A549 (cell line): ENCODE results near the gene DTNA.

Experiments used
- BHLHE40 ChIP-seq: IDR thresholded peaks from 2 replicates; pipeline ENCODE4 v1.6.1; 2012; ENCODE audit warnings: low read depth, low read length, inconsistent platforms
- EHMT2 ChIP-seq: fragments of 200-600 bp; sonication (generic); IDR thresholded peaks from 2 replicates; pipeline ENCODE4 v1.6.1; 2016; ENCODE audit warnings: antibody characterized with exemption, low read depth, mild to moderate bottlenecking, moderate library complexity
- MAX ChIP-seq: IDR thresholded peaks from 2 replicates; pipeline ENCODE4 v1.6.1; 2012
- PBX3 ChIP-seq: IDR thresholded peaks from 2 replicates; pipeline ENCODE4 v1.6.1; 2012
- POLR2A ChIP-seq: IDR thresholded peaks from 2 replicates; pipeline ENCODE4 v1.6.1; 2012; ENCODE audit warnings: mild to moderate bottlenecking, low read length
- SMC3 ChIP-seq: fragments of >200 bp; sonication (Bioruptor Twin); formaldehyde crosslinking; IDR thresholded peaks from 3 replicates; pipeline ENCODE4 v1.6.1; 2018; ENCODE audit warnings: inconsistent platforms
- ZNF302 ChIP-seq: fragments of 250-450 bp; sonication (Bioruptor Pico); IDR thresholded peaks from 2 replicates; pipeline ENCODE4 v1.9.0; 2021; ENCODE audit warnings: inconsistent platforms, mild to moderate bottlenecking, moderate library complexity
- TF ChIP-seq, protein P1 (sequence below): fragments of >200 bp; sonication (Bioruptor Twin); formaldehyde crosslinking; IDR thresholded peaks from 3 replicates; pipeline ENCODE4 v1.5.1; 2016
- TF ChIP-seq, protein P2 (sequence below): fragments of >200 bp; sonication (Bioruptor Twin); formaldehyde crosslinking; IDR thresholded peaks from 3 replicates; pipeline ENCODE4 v1.6.1; 2016
- TF ChIP-seq, protein P3 (sequence below): fragments of 150-350 bp; IDR thresholded peaks from 2 replicates; pipeline ENCODE4 v1.6.1; 2014; ENCODE audit warnings: low read depth, mild to moderate bottlenecking, low read length

DNA sequence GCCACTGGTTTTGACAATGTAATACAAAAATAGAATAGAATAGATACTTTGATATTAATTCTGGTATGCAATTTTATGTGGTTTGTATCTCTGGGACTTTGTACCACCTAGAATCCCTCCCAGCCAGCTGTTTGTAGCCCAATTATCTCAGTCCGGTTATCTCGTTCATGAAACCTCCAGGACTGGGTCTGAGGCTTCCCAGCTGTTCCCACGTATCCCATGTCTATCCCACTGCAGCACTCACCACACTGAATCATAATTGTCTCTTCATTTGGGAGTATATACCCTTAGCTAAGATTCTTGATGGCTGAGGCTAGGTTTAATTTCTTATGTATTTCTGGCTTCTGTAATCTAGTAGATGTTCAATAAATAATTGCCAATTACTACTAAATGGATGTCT lies 226.7 kb downstream of the DTNA start:
- TF ChIP-seq MAX, result no peak
- TF ChIP-seq ZNF302 (CRISPR knock-in tag), result no peak
- TF ChIP-seq, protein P1, sequence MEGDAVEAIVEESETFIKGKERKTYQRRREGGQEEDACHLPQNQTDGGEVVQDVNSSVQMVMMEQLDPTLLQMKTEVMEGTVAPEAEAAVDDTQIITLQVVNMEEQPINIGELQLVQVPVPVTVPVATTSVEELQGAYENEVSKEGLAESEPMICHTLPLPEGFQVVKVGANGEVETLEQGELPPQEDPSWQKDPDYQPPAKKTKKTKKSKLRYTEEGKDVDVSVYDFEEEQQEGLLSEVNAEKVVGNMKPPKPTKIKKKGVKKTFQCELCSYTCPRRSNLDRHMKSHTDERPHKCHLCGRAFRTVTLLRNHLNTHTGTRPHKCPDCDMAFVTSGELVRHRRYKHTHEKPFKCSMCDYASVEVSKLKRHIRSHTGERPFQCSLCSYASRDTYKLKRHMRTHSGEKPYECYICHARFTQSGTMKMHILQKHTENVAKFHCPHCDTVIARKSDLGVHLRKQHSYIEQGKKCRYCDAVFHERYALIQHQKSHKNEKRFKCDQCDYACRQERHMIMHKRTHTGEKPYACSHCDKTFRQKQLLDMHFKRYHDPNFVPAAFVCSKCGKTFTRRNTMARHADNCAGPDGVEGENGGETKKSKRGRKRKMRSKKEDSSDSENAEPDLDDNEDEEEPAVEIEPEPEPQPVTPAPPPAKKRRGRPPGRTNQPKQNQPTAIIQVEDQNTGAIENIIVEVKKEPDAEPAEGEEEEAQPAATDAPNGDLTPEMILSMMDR, result no peak
- no peak for TF ChIP-seq POLR2A
- TF ChIP-seq, protein P2, sequence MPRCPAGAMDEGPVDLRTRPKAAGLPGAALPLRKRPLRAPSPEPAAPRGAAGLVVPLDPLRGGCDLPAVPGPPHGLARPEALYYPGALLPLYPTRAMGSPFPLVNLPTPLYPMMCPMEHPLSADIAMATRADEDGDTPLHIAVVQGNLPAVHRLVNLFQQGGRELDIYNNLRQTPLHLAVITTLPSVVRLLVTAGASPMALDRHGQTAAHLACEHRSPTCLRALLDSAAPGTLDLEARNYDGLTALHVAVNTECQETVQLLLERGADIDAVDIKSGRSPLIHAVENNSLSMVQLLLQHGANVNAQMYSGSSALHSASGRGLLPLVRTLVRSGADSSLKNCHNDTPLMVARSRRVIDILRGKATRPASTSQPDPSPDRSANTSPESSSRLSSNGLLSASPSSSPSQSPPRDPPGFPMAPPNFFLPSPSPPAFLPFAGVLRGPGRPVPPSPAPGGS, result no peak
- TF ChIP-seq BHLHE40, result no peak
- TF ChIP-seq SMC3, result no peak
- no peak for TF ChIP-seq EHMT2
- no peak for TF ChIP-seq PBX3
- TF ChIP-seq, protein P3, sequence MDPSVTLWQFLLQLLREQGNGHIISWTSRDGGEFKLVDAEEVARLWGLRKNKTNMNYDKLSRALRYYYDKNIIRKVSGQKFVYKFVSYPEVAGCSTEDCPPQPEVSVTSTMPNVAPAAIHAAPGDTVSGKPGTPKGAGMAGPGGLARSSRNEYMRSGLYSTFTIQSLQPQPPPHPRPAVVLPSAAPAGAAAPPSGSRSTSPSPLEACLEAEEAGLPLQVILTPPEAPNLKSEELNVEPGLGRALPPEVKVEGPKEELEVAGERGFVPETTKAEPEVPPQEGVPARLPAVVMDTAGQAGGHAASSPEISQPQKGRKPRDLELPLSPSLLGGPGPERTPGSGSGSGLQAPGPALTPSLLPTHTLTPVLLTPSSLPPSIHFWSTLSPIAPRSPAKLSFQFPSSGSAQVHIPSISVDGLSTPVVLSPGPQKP, result no peak
